Measurements from ENCODE around the gene SLC1A7. TPM values are rescaled to one million over a fixed set of nuclear protein-coding genes. Genes with fewer than 3 reads are reported as not detected.

The SLC1A7 gene
- total RNA-seq, 1 donor from 2014 or later, result not detected

GRCh38 chr1:53112861-53113260 lies 29.6 kb downstream of the SLC1A7 start:
- Histone ChIP-seq H3K79me2 (ENCODE audit: low read depth) (no peaks in the 10 kb centered on the region), H3F3A (ENCODE audit: low read depth) (peaks cover 21% of the 10 kb centered on the region), H3K27me3 (peaks cover 57% of the 10 kb centered on the region), H3K36me3 (no peaks in the 10 kb centered on the region), H3K4me3 (no peak overlapping the region), H3K27ac (no peak overlapping the region), H2AFZ (replicated peaks) (no peak overlapping the region), H3K9ac (no peak overlapping the region), H3K4me2 (no peak overlapping the region), H3K4me1 (peaks cover 28% of the 10 kb centered on the region), H4K20me1 (ENCODE audit: low read depth) (peaks cover 11% of the 10 kb centered on the region), H3K9me3 (ENCODE audit: low read depth) (no peaks in the 10 kb centered on the region)
- DNase-seq (ENCODE audit: low spot score), result no peak
- Mint-ChIP-seq H3K4me3 (no peak overlapping the region), H3K9me3 (peaks cover 5% of the 10 kb centered on the region), H3K27ac (no peak overlapping the region), H3K36me3 (no peaks in the 10 kb centered on the region), H3K4me1 (peaks cover 39% of the 10 kb centered on the region), H3K27me3 (ENCODE audit: insufficient read depth, low read depth) (peaks cover 20% of the 10 kb centered on the region)
- no peak for TF ChIP-seq EZH2phosphoT487 (IDR thresholded peaks at IDR 0.05)
- no peak for TF ChIP-seq CTCF (IDR thresholded peaks at IDR 0.05)
- TF ChIP-seq EZH2 (IDR thresholded peaks at IDR 0.05), result no peak

GRCh38 chr1:53112271-53112774 lies 30.1 kb downstream of the SLC1A7 start:
- H3K9me3 ChIP-seq (ENCODE audit: low read depth), result no peaks in the 10 kb centered on the region
- peaks cover 20% of the 10 kb centered on the region for H3K27me3 Mint-ChIP-seq (ENCODE audit: insufficient read depth, low read depth)

GRCh38 chr1:53111693-53112092 lies 30.7 kb downstream of the SLC1A7 start:
- H3F3A ChIP-seq (ENCODE audit: low read depth), result peaks cover 15% of the 10 kb centered on the region
- H3K79me2 ChIP-seq (ENCODE audit: low read depth), result no peaks in the 10 kb centered on the region
- Mint-ChIP-seq H3K4me1 (peaks cover 30% of the 10 kb centered on the region), H3K27ac (peak overlapping the region; percentile 30), H3K36me3 (no peaks in the 10 kb centered on the region), H3K4me3 (no peak overlapping the region), H3K9me3 (peaks cover 5% of the 10 kb centered on the region), H3K27me3 (ENCODE audit: insufficient read depth, low read depth) (peaks cover 17% of the 10 kb centered on the region)
- no peak overlapping the region for H3K4me3 ChIP-seq
- no peak overlapping the region for H3K9ac ChIP-seq
- H2AFZ ChIP-seq (replicated peaks), result no peak overlapping the region
- no peak overlapping the region for H3K27ac ChIP-seq
- peaks cover 26% of the 10 kb centered on the region for H3K4me1 ChIP-seq
- no peak for TF ChIP-seq CTCF (IDR thresholded peaks at IDR 0.05)
- TF ChIP-seq EZH2 (IDR thresholded peaks at IDR 0.05), result no peak
- TF ChIP-seq EZH2phosphoT487 (IDR thresholded peaks at IDR 0.05), result no peak
- no peaks in the 10 kb centered on the region for H3K9me3 ChIP-seq (ENCODE audit: low read depth)
- H4K20me1 ChIP-seq (ENCODE audit: low read depth), result peaks cover 11% of the 10 kb centered on the region
- no peaks in the 10 kb centered on the region for H3K36me3 ChIP-seq
- no peak overlapping the region for H3K4me2 ChIP-seq
- no peak for DNase-seq (ENCODE audit: low spot score)
- H3K27me3 ChIP-seq, result peaks cover 46% of the 10 kb centered on the region

More at GRCh38 chr1:53112271-53112774, 30.1 kb downstream of the SLC1A7 start:
- TF ChIP-seq CTCF (IDR thresholded peaks at IDR 0.05) (no peak), EZH2phosphoT487 (IDR thresholded peaks at IDR 0.05) (no peak), EZH2 (IDR thresholded peaks at IDR 0.05) (no peak)
- Mint-ChIP-seq H3K27ac (no peak overlapping the region), H3K36me3 (no peaks in the 10 kb centered on the region), H3K4me1 (peaks cover 36% of the 10 kb centered on the region), H3K4me3 (no peak overlapping the region), H3K9me3 (peaks cover 5% of the 10 kb centered on the region)
- Histone ChIP-seq H3K4me1 (peaks cover 28% of the 10 kb centered on the region), H3K4me2 (no peak overlapping the region), H3K9ac (no peak overlapping the region), H3K79me2 (ENCODE audit: low read depth) (no peaks in the 10 kb centered on the region), H3K36me3 (no peaks in the 10 kb centered on the region), H2AFZ (replicated peaks) (no peak overlapping the region), H3F3A (ENCODE audit: low read depth) (peaks cover 21% of the 10 kb centered on the region), H3K4me3 (no peak overlapping the region), H3K27me3 (peaks cover 52% of the 10 kb centered on the region), H4K20me1 (ENCODE audit: low read depth) (peaks cover 11% of the 10 kb centered on the region), H3K27ac (no peak overlapping the region)
- no peak for DNase-seq (ENCODE audit: low spot score)

Measured in neural progenitor cell (in vitro differentiated cells).